IMR-90 (cell line): Measurements from ENCODE around the gene NECTIN2. TPM values are rescaled to one million over a fixed set of nuclear protein-coding genes. Genes with fewer than 3 reads are reported as not detected.

Experiments
- ATAC-seq: fragments of 200-7000 bp; cut with Tn5 transposase; 2 replicates; pipeline ENCODE4 v1.9.1; 2020; ENCODE audit warnings: low read depth, mild to moderate bottlenecking, moderate library complexity
- BruUV-seq: library from RNA; stranded (reverse); fragments of 400-500 nt; replicated peaks from 2 replicates; lab custom pipeline; 2021; lab: Mats Ljungman, UMichigan
- CTCF ChIA-PET: fragments of 300-600 bp; formaldehyde crosslinking; extraction: SDS; loops from one replicate; lab custom pipeline; 2021; ENCODE audit warnings: antibody characterized with exemption; lab: Yijun Ruan, JAX
- POLR2A ChIA-PET: fragments of 300-600 bp; sonication (Branson Sonifier 250); formaldehyde crosslinking; loops from one replicate; lab custom pipeline; 2022; ENCODE audit warnings: antibody characterized with exemption; ENCODE audit not compliant: unreplicated experiment; lab: Charles Lee
- DNase-seq: peaks from one replicate; pipeline ENCODE4 v3.0.0; 2013
- H2AFZ ChIP-seq: replicated peaks from 2 replicates; pipeline ENCODE3; 2013; ENCODE audit warnings: low read length, mild to moderate bottlenecking; ENCODE audit not compliant: poor library complexity
- H2AK5ac ChIP-seq: 2 replicates; pipeline ENCODE4 v1.6.1; 2013; ENCODE audit warnings: low read depth, low read length, inconsistent platforms
- H2AK9ac ChIP-seq: replicated peaks from 2 replicates; pipeline ENCODE3; 2013; ENCODE audit warnings: mild to moderate bottlenecking, low read depth, low read length, moderate library complexity; ENCODE audit not compliant: poor library complexity
- H2BK120ac ChIP-seq: 2 replicates; pipeline ENCODE4 v1.6.1; 2013; ENCODE audit warnings: low read depth, low read length, inconsistent platforms
- H2BK15ac ChIP-seq: 3 replicates; pipeline ENCODE4 v1.6.1; 2013; ENCODE audit warnings: low read depth, low read length, inconsistent platforms
- H2BK20ac ChIP-seq: 2 replicates; pipeline ENCODE4 v1.6.1; 2013; ENCODE audit warnings: low read depth, mild to moderate bottlenecking, inconsistent platforms, low read length, moderate library complexity
- H2BK5ac ChIP-seq: 2 replicates; pipeline ENCODE4 v1.6.1; 2013; ENCODE audit warnings: mild to moderate bottlenecking, low read depth, low read length, inconsistent platforms; ENCODE audit not compliant: poor library complexity, severe bottlenecking
- H3K14ac ChIP-seq: replicated peaks from 2 replicates; pipeline ENCODE4 v1.6.1; 2013; ENCODE audit warnings: low read depth, low read length, inconsistent platforms
- H3K18ac ChIP-seq: 2 replicates; pipeline ENCODE4 v1.6.1; 2013; ENCODE audit warnings: low read depth, low read length, control low read depth
- H3K23ac ChIP-seq: 2 replicates; pipeline ENCODE4 v1.6.1; 2013; ENCODE audit warnings: low read depth, low read length, inconsistent platforms
- H3K27ac ChIP-seq: 2 replicates; pipeline ENCODE4 v1.5.1; 2013; ENCODE audit warnings: mild to moderate bottlenecking, control low read depth, low read length; ENCODE audit not compliant: insufficient read depth
- H3K27me3 ChIP-seq: 2 replicates; pipeline ENCODE4 v1.6.1; 2013; ENCODE audit warnings: low read length; ENCODE audit not compliant: control insufficient read depth, insufficient read depth
- H3K36me3 ChIP-seq: 2 replicates; pipeline ENCODE4 v1.6.1; 2013; ENCODE audit warnings: low read length, mixed read lengths; ENCODE audit not compliant: control insufficient read depth, insufficient read depth
- H3K4ac ChIP-seq: 2 replicates; pipeline ENCODE4 v1.6.1; 2013; ENCODE audit warnings: low read depth, low read length, inconsistent platforms
- H3K4me1 ChIP-seq: 2 replicates; pipeline ENCODE4 v1.6.1; 2013; ENCODE audit warnings: low read length, mixed read lengths; ENCODE audit not compliant: control insufficient read depth, insufficient read depth
- H3K4me2 ChIP-seq: 2 replicates; pipeline ENCODE4 v1.6.1; 2013; ENCODE audit warnings: low read depth, mild to moderate bottlenecking, control low read depth, low read length, moderate library complexity
- H3K4me3 ChIP-seq: 2 replicates; pipeline ENCODE4 v1.5.1; 2013; ENCODE audit warnings: low read depth, mild to moderate bottlenecking, control low read depth, low read length, moderate library complexity; ENCODE audit not compliant: insufficient read depth
- H3K56ac ChIP-seq: 2 replicates; pipeline ENCODE4 v1.6.1; 2013; ENCODE audit warnings: low read length, inconsistent platforms; ENCODE audit not compliant: insufficient read depth; ENCODE audit errors: extremely low read depth
- H3K79me1 ChIP-seq, 2 experiments: 2 replicates each; pipeline ENCODE4 v1.6.1; 2013; ENCODE audit warnings: low read length in 2 of 2, inconsistent platforms in 1 of 2, low read depth in 1 of 2
- H3K9ac ChIP-seq: 2 replicates; pipeline ENCODE4 v1.6.1; 2013; ENCODE audit warnings: low read depth, low read length, control low read depth
- H3K9me1 ChIP-seq: 2 replicates; pipeline ENCODE4 v1.6.1; 2013; ENCODE audit warnings: low read length, inconsistent platforms; ENCODE audit not compliant: insufficient read depth
- H3K9me3 ChIP-seq: 2 replicates; pipeline ENCODE4 v1.6.1; 2013; ENCODE audit warnings: low read length; ENCODE audit not compliant: control insufficient read depth, insufficient read depth
- H4K20me1 ChIP-seq: 2 replicates; pipeline ENCODE4 v1.6.1; 2013; ENCODE audit warnings: low read length, inconsistent platforms; ENCODE audit not compliant: insufficient read depth
- H4K5ac ChIP-seq: 2 replicates; pipeline ENCODE4 v1.6.1; 2013; ENCODE audit warnings: mild to moderate bottlenecking, low read depth, low read length, control low read depth
- H4K8ac ChIP-seq, 2 experiments: 2 replicates each; pipeline ENCODE4 v1.6.1; 2013; ENCODE audit warnings: low read depth in 2 of 2, low read length in 2 of 2, control low read depth in 1 of 2, inconsistent platforms in 1 of 2
- H4K91ac ChIP-seq: 2 replicates; pipeline ENCODE4 v1.6.1; 2013; ENCODE audit warnings: low read depth, low read length, inconsistent platforms; ENCODE audit not compliant: insufficient read depth
- NFE2L2 ChIP-seq: fragments of 150-350 bp; IDR thresholded peaks from 2 replicates; pipeline ENCODE4 v1.6.1; 2016; ENCODE audit warnings: low read depth, mild to moderate bottlenecking, low read length
- WGBS, 2 experiments: methylation state at CpG; one replicate each; pipeline versions ENCODE4 v1.1.5 to v1.1.7; 2013; ENCODE audit warnings: missing lambda C conversion rate in 2 of 2; ENCODE audit not compliant: insufficient read length in 1 of 2; ENCODE audit errors: extremely low coverage in 2 of 2; 5-methylcytosine and 5-hydroxymethylcytosine counted together
- dilution Hi-C: fragments of 300-500 bp; cut with HindIII; formaldehyde crosslinking; loops from one replicate; pipeline ENCODE4 v1.14.3; 2018; ENCODE audit warnings: low sequenced_read_pairs; ENCODE audit not compliant: unreplicated experiment
- in situ Hi-C: fragments of 300-500 bp; cut with MboI; formaldehyde crosslinking; loops from 3 replicates; pipeline ENCODE4 v1.14.3; 2019; ENCODE audit warnings: low sequenced_read_pairs, inconsistent platforms, mixed read lengths
- intact Hi-C: fragments of 100-400 bp; cut with micrococcal nuclease; formaldehyde crosslinking; loops from 2 replicates; pipeline ENCODE4 v1.10.0; 2022
- polyA plus RNA-seq, 3 experiments: library from polyadenylated mRNA; depleted of rRNA; stranded (reverse); fragments of >200 nt; gene quantifications; 2 replicates each; pipeline ENCODE4 v1.2.3, GENCODE V29; 2012; ENCODE audit warnings: low replicate concordance in 1 of 3
- total RNA-seq: library from RNA; depleted of rRNA; stranded (reverse); fragments of >200 nt; gene quantifications from 2 replicates; pipeline ENCODE4 v1.2.3, GENCODE V29; 2012

Gene NECTIN2
- total and polyA plus RNA-seq, 2 of the 4 experiments (the other 2 are of a cell fraction) = 77.8 to 170 TPM

DNA sequence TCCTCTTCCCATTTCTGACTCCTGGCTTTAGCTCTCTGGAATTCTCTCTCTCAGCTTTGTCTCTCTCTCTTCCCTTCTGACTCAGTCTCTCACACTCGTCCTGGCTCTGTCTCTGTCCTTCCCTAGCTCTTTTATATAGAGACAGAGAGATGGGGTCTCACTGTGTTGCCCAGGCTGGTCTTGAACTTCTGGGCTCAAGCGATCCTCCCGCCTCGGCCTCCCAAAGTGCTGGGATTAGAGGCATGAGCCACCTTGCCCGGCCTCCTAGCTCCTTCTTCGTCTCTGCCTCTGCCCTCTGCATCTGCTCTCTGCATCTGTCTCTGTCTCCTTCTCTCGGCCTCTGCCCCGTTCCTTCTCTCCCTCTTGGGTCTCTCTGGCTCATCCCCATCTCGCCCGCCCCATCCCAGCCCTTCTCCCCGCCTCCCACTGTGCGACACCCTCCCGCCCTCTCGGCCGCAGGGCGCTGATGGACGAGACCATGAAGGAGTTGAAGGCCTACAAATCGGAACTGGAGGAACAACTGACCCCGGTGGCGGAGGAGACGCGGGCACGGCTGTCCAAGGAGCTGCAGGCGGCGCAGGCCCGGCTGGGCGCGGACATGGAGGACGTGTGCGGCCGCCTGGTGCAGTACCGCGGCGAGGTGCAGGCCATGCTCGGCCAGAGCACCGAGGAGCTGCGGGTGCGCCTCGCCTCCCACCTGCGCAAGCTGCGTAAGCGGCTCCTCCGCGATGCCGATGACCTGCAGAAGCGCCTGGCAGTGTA lies 62.2 kb downstream of the NECTIN2 start:
- Histone ChIP-seq H2BK120ac (no peak overlapping the region), H3K9me3 (no peaks in the 10 kb centered on the region), H3K23ac (no peak overlapping the region), H2BK20ac (no peak overlapping the region), H2AFZ (no peak overlapping the region), H3K4ac (no peak overlapping the region), H2AK9ac (no peak overlapping the region), H2AK5ac (no peak overlapping the region), H4K20me1 (0 out of 2 replicates have a peak, but pooled peaks cover 4% of the 10 kb centered on the region), H3K9me1 (no peaks in the 10 kb centered on the region), H3K18ac (no peak overlapping the region), H4K8ac (no peak overlapping the region), H2BK5ac (no peak overlapping the region), H3K4me2 (no peak overlapping the region), H3K4me1 (peaks cover 14% of the 10 kb centered on the region), H3K56ac (no peak overlapping the region), H3K4me3 (no peak overlapping the region), H2BK15ac (no peak overlapping the region), H4K5ac (no peak overlapping the region), H3K27ac (no peak overlapping the region), H4K91ac (no peak overlapping the region), H3K14ac (no peak overlapping the region), H3K36me3 (no peaks in the 10 kb centered on the region), H3K27me3 (peaks cover 8% of the 10 kb centered on the region), H3K79me1 (no peaks in the 10 kb centered on the region; a peak in 1 of 4 replicates), H3K9ac (no peak overlapping the region)
- ATAC-seq (no peak), DNase-seq (no peak)
- intact Hi-C loops (no loop called here), dilution Hi-C loops (no loop called here), in situ Hi-C loops (no loop called here)
- CTCF ChIA-PET = interaction anchor here (1.1 to 1.2 kb wide), 2 partner anchors 44 to 151 kb away, joined by 3 read pairs; no protein-coding TSS in a partner anchor
- WGBS, 2 experiments = 89% methylated on average over 24 of the region's 46 CpGs; no CpG with 5 or more reads in 1 of the 2 experiments
- TF ChIP-seq NFE2L2 = no peak
- BruUV-seq = no TSS peak
- POLR2A ChIA-PET = no interaction called here
